DND-41 (cell line): ENCODE measurements around the gene OPHN1.

Experiments
- ATAC-seq: fragments of 200-7000 bp; cut with Tn5 transposase; 3 replicates; pipeline ENCODE4 v1.9.1; 2021; ENCODE audit warnings: low read depth; ENCODE audit not compliant: insufficient read depth
- DNase-seq: peaks from one replicate; pipeline ENCODE4 v3.0.0-alpha.2; 2020
- H2AFZ ChIP-seq: 2 replicates; pipeline ENCODE4 v1.6.0; 2012; ENCODE audit warnings: low read depth, low read length
- H3K27ac ChIP-seq: 2 replicates; pipeline ENCODE4 v1.5.1; 2012; ENCODE audit warnings: low read length, inconsistent platforms
- H3K27me3 ChIP-seq: fragments of 200-600 bp; sonication (generic); 2 replicates; pipeline ENCODE4 v1.6.0; 2012; ENCODE audit warnings: low read length, mild to moderate bottlenecking, inconsistent platforms; ENCODE audit not compliant: insufficient read depth, poor library complexity
- H3K36me3 ChIP-seq: 2 replicates; pipeline ENCODE4 v1.5.1; 2012; ENCODE audit warnings: low read length, inconsistent platforms; ENCODE audit not compliant: insufficient read depth
- H3K4me1 ChIP-seq: 2 replicates; pipeline ENCODE4 v1.5.1; 2012; ENCODE audit warnings: mild to moderate bottlenecking, low read length; ENCODE audit not compliant: insufficient read depth
- H3K4me2 ChIP-seq: 2 replicates; pipeline ENCODE4 v1.6.0; 2012; ENCODE audit warnings: mild to moderate bottlenecking, moderate library complexity, low read length, inconsistent platforms; ENCODE audit not compliant: insufficient read depth
- H3K4me3 ChIP-seq, 2 experiments: fragments of 200-600 bp in 1 of 2; shearing (Covaris generic) in 1 of 2; 2 replicates each; pipeline ENCODE4 v1.5.1; 2012 to 2016; ENCODE audit warnings: inconsistent platforms in 2 of 2, low read length in 2 of 2, mild to moderate bottlenecking in 2 of 2, low read depth in 1 of 2, moderate library complexity in 1 of 2
- H3K79me2 ChIP-seq: 2 replicates; pipeline ENCODE4 v1.6.0; 2012; ENCODE audit warnings: low read length, inconsistent platforms; ENCODE audit not compliant: insufficient read depth
- H3K9ac ChIP-seq: 2 replicates; pipeline ENCODE4 v1.6.0; 2012; ENCODE audit warnings: low read depth, mild to moderate bottlenecking, inconsistent platforms, low read length, moderate library complexity
- H3K9me3 ChIP-seq: 2 replicates; pipeline ENCODE4 v1.5.1; 2012; ENCODE audit warnings: low read length, moderate library complexity, mild to moderate bottlenecking, inconsistent platforms; ENCODE audit not compliant: insufficient read depth, severe bottlenecking
- H4K20me1 ChIP-seq: 2 replicates; pipeline ENCODE4 v1.6.0; 2012; ENCODE audit warnings: low read length; ENCODE audit not compliant: insufficient read depth
- CTCF ChIP-seq: IDR thresholded peaks from 2 replicates; pipeline ENCODE4 v1.5.1; 2012; ENCODE audit warnings: borderline replicate concordance, low read length, moderate library complexity, mild to moderate bottlenecking; ENCODE audit not compliant: poor library complexity, severe bottlenecking; ENCODE audit errors: extremely low read depth
- EZH2 ChIP-seq: IDR thresholded peaks from 3 replicates; pipeline ENCODE4 v1.6.1; 2012; ENCODE audit warnings: borderline replicate concordance, low read depth, mild to moderate bottlenecking, moderate library complexity, low read length, inconsistent platforms; ENCODE audit not compliant: severe bottlenecking

Gene OPHN1

DNA sequence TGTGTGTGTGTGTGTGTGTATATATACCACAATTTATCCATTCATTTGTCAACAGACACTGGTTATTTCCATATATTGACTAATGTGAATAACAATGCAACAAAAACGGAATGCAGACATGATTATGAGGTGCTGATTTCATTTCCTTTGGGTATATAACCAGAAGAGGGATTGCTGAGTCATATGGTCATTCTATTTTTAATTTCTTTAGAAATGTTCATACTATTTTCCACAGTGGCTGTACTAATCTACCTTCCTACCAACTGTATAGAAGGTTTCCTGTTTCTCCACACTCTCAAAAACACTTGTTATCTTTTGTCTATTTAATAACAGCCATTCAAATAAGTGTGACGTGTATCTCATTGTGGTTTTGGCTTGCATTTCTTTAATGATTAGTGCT is 269.9 kb downstream of the OPHN1 start:
- Histone ChIP-seq H2AFZ (no peak overlapping the region), H3K9me3 (no peaks in the 10 kb centered on the region), H3K36me3 (no peaks in the 10 kb centered on the region), H3K4me1 (no peaks in the 10 kb centered on the region), H4K20me1 (no peaks in the 10 kb centered on the region), H3K4me3 (no peak overlapping the region), H3K79me2 (no peaks in the 10 kb centered on the region), H3K27me3 (no peaks in the 10 kb centered on the region), H3K4me2 (no peak overlapping the region), H3K27ac (no peak overlapping the region), H3K9ac (no peak overlapping the region)
- ATAC-seq (no peak), DNase-seq (no peak)
- TF ChIP-seq CTCF = no peak

GRCh38 chrX:68147848-68148247 is 285.4 kb downstream of the OPHN1 start:
- DNase-seq = no peak
- no peak overlapping the region for H3K9ac ChIP-seq
- no peak overlapping the region for H3K4me3 ChIP-seq
- no peaks in the 10 kb centered on the region for H3K36me3 ChIP-seq
- no peak for ATAC-seq
- H3K27ac ChIP-seq = no peak overlapping the region
- no peak for TF ChIP-seq EZH2
- TF ChIP-seq CTCF = no peak
- no peaks in the 10 kb centered on the region for H3K9me3 ChIP-seq
- no peak overlapping the region for H3K4me2 ChIP-seq
- no peaks in the 10 kb centered on the region for H3K4me1 ChIP-seq
- no peaks in the 10 kb centered on the region for H3K79me2 ChIP-seq
- no peak overlapping the region for H2AFZ ChIP-seq
- no peaks in the 10 kb centered on the region for H4K20me1 ChIP-seq
- no peaks in the 10 kb centered on the region for H3K27me3 ChIP-seq

DNA sequence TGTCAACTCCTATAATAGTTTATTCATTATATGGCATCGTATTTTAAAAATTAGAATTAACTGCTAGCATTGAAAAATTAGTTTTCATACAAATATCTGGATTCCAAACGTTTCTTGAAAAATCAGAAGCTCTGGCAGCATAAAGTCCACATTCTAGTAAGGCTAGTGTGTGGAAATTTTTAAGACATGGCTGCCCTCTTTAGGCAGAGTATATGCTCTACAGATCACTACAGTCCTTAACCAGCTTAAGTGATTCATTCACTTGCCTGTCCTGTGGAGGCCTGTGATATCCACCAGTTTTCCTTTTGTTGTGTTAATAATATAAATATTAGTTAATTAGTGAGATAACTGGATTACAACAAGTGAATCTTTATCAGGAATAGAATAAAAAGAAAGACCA is 287.2 kb downstream of the OPHN1 start:
- no peaks in the 10 kb centered on the region for H4K20me1 ChIP-seq
- H3K4me1 ChIP-seq = no peaks in the 10 kb centered on the region
- DNase-seq (no peak), ATAC-seq (no peak)
- no peak overlapping the region for H3K27ac ChIP-seq
- no peak for TF ChIP-seq CTCF
- H3K79me2 ChIP-seq = no peaks in the 10 kb centered on the region
- H2AFZ ChIP-seq = no peak overlapping the region
- H3K9ac ChIP-seq = no peak overlapping the region
- H3K4me2 ChIP-seq = no peak overlapping the region
- H3K27me3 ChIP-seq = no peaks in the 10 kb centered on the region
- no peaks in the 10 kb centered on the region for H3K36me3 ChIP-seq
- H3K9me3 ChIP-seq = no peaks in the 10 kb centered on the region
- H3K4me3 ChIP-seq = no peak overlapping the region

DNA sequence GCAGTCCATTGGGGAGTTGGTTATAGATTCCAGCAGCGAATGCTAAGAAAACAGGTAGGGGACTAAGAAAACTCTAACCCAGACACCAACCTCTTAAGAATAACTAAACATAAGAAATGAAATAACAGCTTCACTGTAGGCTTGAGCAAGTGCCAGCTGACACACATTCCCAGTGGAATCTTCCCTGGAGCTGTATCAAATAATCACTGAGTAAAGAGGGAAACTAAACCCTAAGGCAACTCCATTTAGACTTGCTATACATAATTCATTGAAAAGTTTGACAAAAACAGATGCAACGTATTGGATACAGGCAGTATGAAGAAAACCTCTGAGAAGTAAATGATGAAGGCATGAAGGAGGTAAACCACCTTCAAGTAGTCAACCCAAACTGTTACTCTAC is 293.5 kb downstream of the OPHN1 start:
- DNase-seq (no peak), ATAC-seq (no peak)
- TF ChIP-seq EZH2 (no peak), CTCF (no peak)
- no peaks in the 10 kb centered on the region for H3K36me3 ChIP-seq
- no peak overlapping the region for H3K9ac ChIP-seq
- H3K4me2 ChIP-seq = no peak overlapping the region
- H2AFZ ChIP-seq = no peak overlapping the region
- no peaks in the 10 kb centered on the region for H3K27me3 ChIP-seq
- no peaks in the 10 kb centered on the region for H4K20me1 ChIP-seq
- H3K4me1 ChIP-seq = no peaks in the 10 kb centered on the region
- H3K79me2 ChIP-seq = no peaks in the 10 kb centered on the region
- no peak overlapping the region for H3K27ac ChIP-seq
- H3K9me3 ChIP-seq = no peaks in the 10 kb centered on the region
- no peak overlapping the region for H3K4me3 ChIP-seq
